DOHH2 (cell line): ENCODE data around the gene PTCH1.

ENCODE experiments used
- H3F3A ChIP-seq: fragments of 200-600 bp; sonication (generic), shearing (Covaris generic); 2 replicates; pipeline ENCODE4 v1.6.0; 2016; ENCODE audit warnings: antibody characterized with exemption, mild to moderate bottlenecking; ENCODE audit not compliant: control insufficient read depth, insufficient read depth
- H3K27ac ChIP-seq: fragments of 200-600 bp; sonication (generic); 2 replicates; pipeline ENCODE4 v1.5.1; 2014; ENCODE audit warnings: low read depth, mild to moderate bottlenecking, low read length, moderate library complexity
- H3K27me3 ChIP-seq: fragments of 200-600 bp; sonication (generic); 2 replicates; pipeline ENCODE4 v1.6.1; 2014; ENCODE audit warnings: mild to moderate bottlenecking, low read length, mixed read lengths; ENCODE audit not compliant: control insufficient read depth
- H3K36me3 ChIP-seq: fragments of 200-600 bp; sonication (generic); 2 replicates; pipeline ENCODE4 v1.6.1; 2014; ENCODE audit warnings: mild to moderate bottlenecking, low read length, moderate library complexity, mixed read lengths; ENCODE audit not compliant: control insufficient read depth
- H3K4me1 ChIP-seq: fragments of 200-600 bp; sonication (generic); 2 replicates; pipeline ENCODE4 v1.6.1; 2014; ENCODE audit warnings: mild to moderate bottlenecking, low read length, mixed read lengths; ENCODE audit not compliant: control insufficient read depth
- H3K4me2 ChIP-seq: fragments of 200-600 bp; sonication (generic); 2 replicates; pipeline ENCODE4 v1.6.0; 2014; ENCODE audit warnings: mild to moderate bottlenecking, low read length, moderate library complexity
- H3K4me3 ChIP-seq: fragments of 200-600 bp; sonication (generic); 2 replicates; pipeline ENCODE4 v1.5.1; 2014; ENCODE audit warnings: mild to moderate bottlenecking, low read length, mixed read lengths
- H3K79me2 ChIP-seq: fragments of 200-600 bp; sonication (generic); 2 replicates; pipeline ENCODE4 v1.6.1; 2014; ENCODE audit warnings: mild to moderate bottlenecking, low read length, mixed read lengths; ENCODE audit not compliant: control insufficient read depth
- H3K9me2 ChIP-seq: fragments of 200-600 bp; sonication (generic); replicated peaks from 2 replicates; pipeline ENCODE4 v1.6.1; 2014; ENCODE audit warnings: mild to moderate bottlenecking, low read length, mixed read lengths; ENCODE audit not compliant: control insufficient read depth
- H3K9me3 ChIP-seq: fragments of 200-600 bp; sonication (generic); 2 replicates; pipeline ENCODE4 v1.6.1; 2014; ENCODE audit warnings: antibody characterized with exemption, low read length, mixed read lengths; ENCODE audit not compliant: control insufficient read depth, insufficient read depth
- H4K20me1 ChIP-seq: fragments of 200-600 bp; sonication (generic); 2 replicates; pipeline ENCODE4 v1.6.0; 2014; ENCODE audit warnings: low read depth, mild to moderate bottlenecking, antibody characterized with exemption, low read length, moderate library complexity; ENCODE audit not compliant: control insufficient read depth, insufficient read depth
- CTCF ChIP-seq: fragments of 200-600 bp; sonication (generic); IDR thresholded peaks from one replicate; pipeline ENCODE4 v1.5.1; 2014; ENCODE audit warnings: antibody characterized with exemption, mild to moderate bottlenecking, low read depth, low read length; ENCODE audit not compliant: poor library complexity, severe bottlenecking
- EZH2phosphoT487 ChIP-seq: fragments of 200-600 bp; sonication (generic); IDR thresholded peaks from 2 replicates; pipeline ENCODE4 v1.6.1; 2017; ENCODE audit warnings: borderline replicate concordance, mild to moderate bottlenecking, antibody characterized with exemption, low read length, moderate library complexity, mixed read lengths

The PTCH1 gene

GRCh38 chr9:95484225-95484624, 32.5 kb downstream of the PTCH1 start:
- Histone ChIP-seq H3K4me3 (no peak overlapping the region), H3K27me3 (no peaks in the 10 kb centered on the region), H4K20me1 (0 out of 2 replicates have a peak, but pooled peaks cover 3% of the 10 kb centered on the region), H3F3A (no peaks in the 10 kb centered on the region), H3K9me3 (no peaks in the 10 kb centered on the region), H3K27ac (no peak overlapping the region), H3K79me2 (peaks cover 71% of the 10 kb centered on the region), H3K36me3 (peaks cover 62% of the 10 kb centered on the region), H3K4me2 (no peak overlapping the region), H3K9me2 (no peaks in the 10 kb centered on the region), H3K4me1 (no peaks in the 10 kb centered on the region)
- TF ChIP-seq EZH2phosphoT487 (no peak), CTCF (no peak)

- no peaks in the 10 kb centered on the region for H3K9me3 ChIP-seq
- H3K4me1 ChIP-seq, result no peaks in the 10 kb centered on the region
- no peak overlapping the region for H3K4me3 ChIP-seq
- no peaks in the 10 kb centered on the region for H3K27me3 ChIP-seq
- 0 out of 2 replicates have a peak, but pooled peaks cover 3% of the 10 kb centered on the region for H4K20me1 ChIP-seq
- no peak overlapping the region for H3K4me2 ChIP-seq
- no peaks in the 10 kb centered on the region for H3F3A ChIP-seq
- no peaks in the 10 kb centered on the region for H3K9me2 ChIP-seq
- H3K79me2 ChIP-seq, result peaks cover 63% of the 10 kb centered on the region
- TF ChIP-seq CTCF (no peak), EZH2phosphoT487 (no peak)
- no peak overlapping the region for H3K27ac ChIP-seq
- H3K36me3 ChIP-seq, result peaks cover 70% of the 10 kb centered on the region
Measured at GRCh38 chr9:95483431-95483830, 33.3 kb downstream of the PTCH1 start.

GRCh38 chr9:95482621-95483020, 34.1 kb downstream of the PTCH1 start:
- TF ChIP-seq CTCF (no peak), EZH2phosphoT487 (no peak)
- Histone ChIP-seq H3K36me3 (peaks cover 76% of the 10 kb centered on the region), H3K27ac (no peak overlapping the region), H3K4me3 (no peak overlapping the region), H4K20me1 (0 out of 2 replicates have a peak, but pooled peaks cover 3% of the 10 kb centered on the region), H3K9me2 (no peaks in the 10 kb centered on the region), H3K4me1 (no peaks in the 10 kb centered on the region), H3F3A (no peaks in the 10 kb centered on the region), H3K27me3 (no peaks in the 10 kb centered on the region), H3K4me2 (no peak overlapping the region), H3K9me3 (no peaks in the 10 kb centered on the region), H3K79me2 (peaks cover 57% of the 10 kb centered on the region)
